ENCODE data around the gene SPTBN5.
A peak's percentile ranks its signal among the peaks of the same experiment; 100 is the strongest.
"Not testable (repeated sequence)": the region's sequence is repeated elsewhere in the genome, so short reads cannot be mapped to it uniquely, and the experiment has no call there.

SPTBN5 gene

GRCh38 chr15:41836073-41836472 is 57.8 kb downstream of the SPTBN5 start:
- peak overlapping the region; percentile 93 for H3K27ac ChIP-seq
- no peak for DNase-seq (ENCODE audit: low spot score)
- ChIA-PET CTCF (no interaction called here), POLR2A (ENCODE audit: low non-redundant PET) (no interaction called here)
- no peak for TF ChIP-seq CTCF (conservative IDR thresholded peaks at IDR 0.05; ENCODE audit: low read depth)

- DNase-seq (ENCODE audit: low spot score) = no peak
- CTCF ChIA-PET = no interaction called here
- POLR2A ChIA-PET (ENCODE audit: low non-redundant PET) = no interaction called here
Measured at GRCh38 chr15:41834096-41834495, 59.8 kb downstream of the SPTBN5 start.

GRCh38 chr15:41832875-41833274 is 61.0 kb downstream of the SPTBN5 start:
- ChIA-PET CTCF (interaction anchor here (1.3 kb wide), 1 partner anchor 72 kb away, joined by 4 read pairs; no protein-coding TSS in a partner anchor), POLR2A (ENCODE audit: low non-redundant PET) (no interaction called here)
- H3K27ac ChIP-seq = peak overlapping the region; percentile 93
- TF ChIP-seq CTCF (conservative IDR thresholded peaks at IDR 0.05; ENCODE audit: low read depth) = no peak
- peak; percentile 98 for DNase-seq (ENCODE audit: low spot score)

More at GRCh38 chr15:41834096-41834495, 59.8 kb downstream of the SPTBN5 start:
- TF ChIP-seq CTCF (conservative IDR thresholded peaks at IDR 0.05; ENCODE audit: low read depth) = no peak
- peak overlapping the region; percentile 93 for H3K27ac ChIP-seq

- ChIA-PET POLR2A (ENCODE audit: low non-redundant PET) (no interaction called here), CTCF (interaction anchor here (1.3 kb wide), 1 partner anchor 73 kb away, joined by 4 read pairs; no protein-coding TSS in a partner anchor)
- peak overlapping the region; percentile 93 for H3K27ac ChIP-seq
- no peak for TF ChIP-seq CTCF (conservative IDR thresholded peaks at IDR 0.05; ENCODE audit: low read depth)
- DNase-seq (ENCODE audit: low spot score) = no peak
Measured at GRCh38 chr15:41832208-41832607, 61.6 kb downstream of the SPTBN5 start.

GRCh38 chr15:41831291-41831690 is 62.6 kb downstream of the SPTBN5 start:
- DNase-seq (ENCODE audit: low spot score); CTCF ChIA-PET; POLR2A ChIA-PET (ENCODE audit: low non-redundant PET): not testable (repeated sequence)
- peak overlapping the region; percentile 93 for H3K27ac ChIP-seq

GRCh38 chr15:41829959-41830646 is 63.8 kb downstream of the SPTBN5 start:
- peak overlapping the region; percentile 93 for H3K27ac ChIP-seq
- DNase-seq (ENCODE audit: low spot score) = no peak
- ChIA-PET POLR2A (ENCODE audit: low non-redundant PET) (no interaction called here), CTCF (interaction anchor here (0.9 kb wide), 1 partner anchor 1293 kb away, joined by 5 read pairs; no protein-coding TSS in a partner anchor)
- no peak for TF ChIP-seq CTCF (conservative IDR thresholded peaks at IDR 0.05; ENCODE audit: low read depth)

GRCh38 chr15:41828807-41829141 is 65.1 kb downstream of the SPTBN5 start:
- POLR2A ChIA-PET (ENCODE audit: low non-redundant PET) = no interaction called here
- TF ChIP-seq CTCF (conservative IDR thresholded peaks at IDR 0.05; ENCODE audit: low read depth) = no peak
- CTCF ChIA-PET = no interaction called here
- H3K27ac ChIP-seq = peak overlapping the region; percentile 88; the same call in 1 of the 2 replicates
- no peak for DNase-seq (ENCODE audit: low spot score)

Measured in RWPE1 (cell line).